Neuronal stem cell (in vitro differentiated cells): ENCODE data around the gene ADORA3.

Experiments
- DNase-seq: peaks from one replicate; pipeline ENCODE4 v3.0.0-alpha.2; 2013; ENCODE audit warnings: low spot score
- H2AFZ ChIP-seq: one replicate; pipeline ENCODE4 v1.6.1; 2013; ENCODE audit warnings: mild to moderate bottlenecking, low read length, inconsistent platforms
- H2AK5ac ChIP-seq: 2 replicates; pipeline ENCODE4 v1.6.1; 2013; ENCODE audit warnings: low read depth, mild to moderate bottlenecking, inconsistent platforms, low read length, moderate library complexity, mixed read lengths
- H2BK120ac ChIP-seq: 2 replicates; pipeline ENCODE4 v1.6.1; 2013; ENCODE audit warnings: low read depth, mild to moderate bottlenecking, inconsistent platforms, low read length, moderate library complexity, mixed read lengths
- H2BK12ac ChIP-seq: one replicate; pipeline ENCODE4 v1.6.1; 2013; ENCODE audit warnings: low read length, inconsistent platforms
- H2BK15ac ChIP-seq: 2 replicates; pipeline ENCODE4 v1.6.1; 2013; ENCODE audit warnings: mild to moderate bottlenecking, low read length, inconsistent platforms, mixed read lengths
- H2BK5ac ChIP-seq: one replicate; pipeline ENCODE4 v1.6.1; 2013; ENCODE audit warnings: inconsistent platforms, mild to moderate bottlenecking, low read length, moderate library complexity
- H3K14ac ChIP-seq: one replicate; pipeline ENCODE4 v1.6.1; 2013; ENCODE audit warnings: low read length, inconsistent platforms
- H3K18ac ChIP-seq: 2 replicates; pipeline ENCODE4 v1.6.1; 2013; ENCODE audit warnings: low read length, inconsistent platforms
- H3K23ac ChIP-seq: 2 replicates; pipeline ENCODE4 v1.6.1; 2013; ENCODE audit warnings: low read depth, mild to moderate bottlenecking, mixed read lengths, low read length, inconsistent platforms; ENCODE audit not compliant: poor library complexity
- H3K27ac ChIP-seq: replicated peaks from 3 replicates; pipeline ENCODE4 v1.5.1; 2013; ENCODE audit warnings: low read length, inconsistent platforms
- H3K27me3 ChIP-seq, 3 experiments: 2 replicates each; pipeline ENCODE4 v1.6.1; 2013; ENCODE audit warnings: low read length in 3 of 3, mild to moderate bottlenecking in 2 of 3, inconsistent platforms in 1 of 3, low read depth in 1 of 3, mixed read lengths in 1 of 3, moderate library complexity in 1 of 3; ENCODE audit not compliant: control insufficient read depth in 3 of 3, insufficient read depth in 3 of 3
- H3K36me3 ChIP-seq, 2 donors: replicated peaks in 1 of 2; 2 replicates each; pipeline ENCODE4 v1.6.1; 2013; ENCODE audit warnings: low read length in 2 of 2; ENCODE audit not compliant: control insufficient read depth in 2 of 2, insufficient read depth in 2 of 2
- H3K4ac ChIP-seq: 2 replicates; pipeline ENCODE4 v1.6.1; 2013; ENCODE audit warnings: inconsistent platforms, mild to moderate bottlenecking, low read length, moderate library complexity
- H3K4me1 ChIP-seq, 2 donors: 1 replicate in 1 of 2; 2 replicates in 1 of 2; pipeline ENCODE4 v1.6.1; 2013; ENCODE audit warnings: low read length in 2 of 2, low read depth in 1 of 2; ENCODE audit not compliant: control insufficient read depth in 2 of 2, insufficient read depth in 1 of 2
- H3K4me2 ChIP-seq: one replicate; pipeline ENCODE4 v1.6.1; 2013; ENCODE audit warnings: mild to moderate bottlenecking, low read length, inconsistent platforms; ENCODE audit not compliant: insufficient read depth, poor library complexity, severe bottlenecking
- H3K4me3 ChIP-seq, 2 donors: 2 replicates each; pipeline ENCODE4 v1.5.1; 2013; ENCODE audit warnings: low read length in 2 of 2, mild to moderate bottlenecking in 2 of 2, inconsistent platforms in 1 of 2, moderate library complexity in 1 of 2
- H3K79me1 ChIP-seq: one replicate; pipeline ENCODE4 v1.6.1; 2013; ENCODE audit warnings: low read depth, mild to moderate bottlenecking, inconsistent platforms, low read length, moderate library complexity
- H3K9ac ChIP-seq: one replicate; pipeline ENCODE4 v1.6.1; 2013; ENCODE audit warnings: mild to moderate bottlenecking, low read depth, low read length, inconsistent platforms; ENCODE audit not compliant: poor library complexity
- H3K9me3 ChIP-seq, 2 donors: replicated peaks in 1 of 2; 2 replicates each; pipeline versions ENCODE3 to v1.6.1; 2013; ENCODE audit warnings: low read length in 2 of 2, mild to moderate bottlenecking in 2 of 2, inconsistent platforms in 1 of 2, low read depth in 1 of 2, mixed read lengths in 1 of 2, moderate library complexity in 1 of 2; ENCODE audit not compliant: control insufficient read depth in 2 of 2, insufficient read depth in 1 of 2
- H4K8ac ChIP-seq: one replicate; pipeline ENCODE4 v1.6.1; 2013; ENCODE audit warnings: low read depth, mild to moderate bottlenecking, inconsistent platforms, low read length, moderate library complexity
- H4K91ac ChIP-seq: one replicate; pipeline ENCODE4 v1.6.1; 2013; ENCODE audit warnings: low read length, low read depth, mild to moderate bottlenecking, inconsistent platforms; ENCODE audit not compliant: poor library complexity
- WGBS, 2 donors: extraction: QIAGEN DNeasy Blood & Tissue Kit; methylation state at CpG; one replicate each; pipeline ENCODE4 v1.1.7; 2013; ENCODE audit warnings: missing lambda C conversion rate in 2 of 2, mixed read lengths in 1 of 2; ENCODE audit not compliant: insufficient read length in 2 of 2, insufficient replicate concordance in 1 of 2; ENCODE audit errors: extremely low coverage in 2 of 2; 5-methylcytosine and 5-hydroxymethylcytosine counted together

The ADORA3 gene

GRCh38 chr1:111474106-111474505 lies 29.3 kb downstream of the ADORA3 start:
- Histone ChIP-seq H3K79me1 (no peaks in the 10 kb centered on the region), H3K23ac (no peak overlapping the region), H3K9me3 (no peaks in the 10 kb centered on the region), H2BK15ac (no peak overlapping the region), H4K91ac (no peak overlapping the region), H4K8ac (no peak overlapping the region), H3K4me2 (no peak overlapping the region), H2AK5ac (no peak overlapping the region), H3K9ac (no peak overlapping the region), H3K36me3 (peaks cover 1 to 9% of the 10 kb centered on the region in 2 donors), H3K18ac (no peak overlapping the region), H3K14ac (no peak overlapping the region), H2BK120ac (no peak overlapping the region), H3K4me3 (no peak overlapping the region), H2AFZ (no peak overlapping the region), H2BK5ac (no peak overlapping the region), H3K27ac (no peak overlapping the region), H3K4ac (no peak overlapping the region), H3K27me3 (no peaks in the 10 kb centered on the region), H2BK12ac (no peak overlapping the region), H3K4me1 (no peaks in the 10 kb centered on the region)
- no peak for DNase-seq
- WGBS, 2 donors, result no CpG with 5 or more reads among the region's 5 CpGs

- H3K36me3 ChIP-seq, result peaks cover 1 to 19% of the 10 kb centered on the region in 2 donors
- no peak overlapping the region for H3K27ac ChIP-seq
- no peak overlapping the region for H3K4ac ChIP-seq
- no peak overlapping the region for H3K14ac ChIP-seq
- H3K4me1 ChIP-seq, result no peaks in the 10 kb centered on the region
- no peak overlapping the region for H3K9ac ChIP-seq
- no peak overlapping the region for H2AK5ac ChIP-seq
- H3K4me2 ChIP-seq, result no peak overlapping the region
- H2AFZ ChIP-seq, result no peak overlapping the region
- no peaks in the 10 kb centered on the region for H3K27me3 ChIP-seq
- H3K18ac ChIP-seq, result no peak overlapping the region
- H2BK120ac ChIP-seq, result no peak overlapping the region
- H2BK5ac ChIP-seq, result no peak overlapping the region
- no peaks in the 10 kb centered on the region for H3K79me1 ChIP-seq
- no peak overlapping the region for H4K91ac ChIP-seq
- H4K8ac ChIP-seq, result no peak overlapping the region
- WGBS, 2 donors, result no CpG with 5 or more reads among the region's 3 CpGs
- no peak overlapping the region for H3K23ac ChIP-seq
- no peaks in the 10 kb centered on the region for H3K9me3 ChIP-seq
- H2BK12ac ChIP-seq, result no peak overlapping the region
- no peak overlapping the region for H2BK15ac ChIP-seq
- no peak for DNase-seq
- no peak overlapping the region for H3K4me3 ChIP-seq
Observed at GRCh38 chr1:111471538-111471937, 31.9 kb downstream of the ADORA3 start.

DNA sequence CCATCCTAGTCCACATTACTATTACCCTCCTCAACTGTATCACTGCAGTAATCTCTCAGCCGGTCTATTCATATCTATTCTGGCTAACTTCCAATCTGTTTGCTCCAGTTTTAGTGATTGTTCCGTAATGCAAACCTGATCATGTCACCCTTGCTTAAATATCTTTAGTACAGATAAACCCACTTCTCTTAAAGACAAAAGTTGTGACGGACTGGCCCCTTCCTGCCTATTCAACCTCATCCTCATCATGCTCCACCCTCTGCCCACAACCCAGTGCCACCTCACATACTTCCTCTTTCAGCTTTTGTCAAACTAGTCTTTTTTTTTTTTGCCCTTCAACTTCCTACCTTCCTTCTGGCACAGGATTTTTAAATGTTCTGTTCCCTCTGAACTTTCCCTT lies 32.4 kb downstream of the ADORA3 start:
- H3K9ac ChIP-seq, result no peak overlapping the region
- no peak overlapping the region for H3K4me3 ChIP-seq
- H3K18ac ChIP-seq, result no peak overlapping the region
- H3K27me3 ChIP-seq, result no peaks in the 10 kb centered on the region
- no peak overlapping the region for H2BK120ac ChIP-seq
- DNase-seq, result no peak
- H3K4me1 ChIP-seq, result no peaks in the 10 kb centered on the region
- H3K27ac ChIP-seq, result no peak overlapping the region
- no peak overlapping the region for H3K4me2 ChIP-seq
- H2AK5ac ChIP-seq, result no peak overlapping the region
- H3K9me3 ChIP-seq, result no peaks in the 10 kb centered on the region
- no peak overlapping the region for H4K8ac ChIP-seq
- no peak overlapping the region for H3K4ac ChIP-seq
- H3K79me1 ChIP-seq, result no peaks in the 10 kb centered on the region
- no peak overlapping the region for H2AFZ ChIP-seq
- WGBS, 2 donors, result no CpG with 5 or more reads among the region's 3 CpGs
- H4K91ac ChIP-seq, result no peak overlapping the region
- no peak overlapping the region for H2BK5ac ChIP-seq
- no peak overlapping the region for H3K23ac ChIP-seq
- H2BK15ac ChIP-seq, result no peak overlapping the region
- no peak overlapping the region for H3K14ac ChIP-seq
- no peak overlapping the region for H2BK12ac ChIP-seq
- H3K36me3 ChIP-seq, result peaks cover 1 to 19% of the 10 kb centered on the region in 2 donors

DNA sequence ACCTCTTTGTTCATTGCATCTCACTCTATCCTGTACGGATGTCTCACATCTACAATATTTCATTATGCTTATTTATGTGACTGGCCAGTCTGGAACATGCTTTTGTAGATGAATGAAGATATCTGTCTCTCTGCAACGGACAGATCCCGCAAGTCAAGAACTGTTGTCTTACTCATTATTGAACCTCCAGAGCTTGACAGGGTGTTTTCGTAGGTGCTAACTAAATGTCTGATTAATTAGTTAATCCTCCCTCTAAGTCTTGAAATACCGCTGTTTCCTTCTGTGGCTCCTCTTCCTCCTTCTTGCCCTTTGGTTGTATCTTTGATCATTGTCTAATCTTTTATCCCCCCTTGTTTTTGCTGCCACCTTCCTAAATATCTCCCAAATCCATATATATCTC lies 32.8 kb downstream of the ADORA3 start:
- Histone ChIP-seq H4K91ac (no peak overlapping the region), H2BK12ac (no peak overlapping the region), H2BK120ac (no peak overlapping the region), H3K23ac (no peak overlapping the region), H3K9me3 (no peaks in the 10 kb centered on the region), H3K18ac (no peak overlapping the region), H3K4ac (no peak overlapping the region), H3K4me3 (no peak overlapping the region), H3K9ac (no peak overlapping the region), H3K27me3 (no peaks in the 10 kb centered on the region), H2AFZ (no peak overlapping the region), H4K8ac (no peak overlapping the region), H3K14ac (no peak overlapping the region), H2BK15ac (no peak overlapping the region), H3K27ac (no peak overlapping the region), H3K79me1 (no peaks in the 10 kb centered on the region), H3K36me3 (peaks cover 1 to 19% of the 10 kb centered on the region in 2 donors), H2AK5ac (no peak overlapping the region), H2BK5ac (no peak overlapping the region), H3K4me1 (no peaks in the 10 kb centered on the region), H3K4me2 (no peak overlapping the region)
- no peak for DNase-seq
- WGBS, 2 donors, result no CpG with 5 or more reads among the region's 5 CpGs
